Ammon's horn (tissue), 1 donor: ENCODE results near the gene MEGF11.
"Not testable (repeated sequence)": the region's sequence is repeated elsewhere in the genome, so short reads cannot be mapped to it uniquely, and the experiment has no call there.

ENCODE experiments used
- DNase-seq: peaks from one replicate; pipeline ENCODE4 v3.0.0-alpha.2; 2016; ENCODE audit warnings: low spot score

Gene MEGF11

DNA sequence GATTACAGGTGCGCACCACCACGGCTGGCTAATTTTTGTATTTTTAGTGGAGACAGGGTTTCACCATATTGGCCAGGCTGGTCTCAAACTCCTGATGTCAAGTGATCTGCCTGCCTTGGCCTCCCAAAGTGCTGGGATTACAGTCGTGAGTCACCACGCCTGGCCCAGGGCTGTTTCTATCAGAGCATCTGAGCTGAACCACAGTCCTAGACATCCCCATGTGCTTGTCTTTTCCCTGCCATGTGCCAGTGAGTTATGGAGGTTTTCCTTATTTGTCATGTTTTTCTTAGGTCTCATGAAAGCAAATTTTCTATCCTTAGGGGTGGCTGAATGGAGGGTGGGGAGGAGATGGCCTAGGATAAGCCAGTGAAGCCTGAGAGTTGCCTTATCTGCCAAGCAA, 250.4 kb downstream of the MEGF11 start:
- DNase-seq: not testable (repeated sequence)

- no peak for DNase-seq
Measured at GRCh38 chr15:66001717-66002426, 251.7 kb downstream of the MEGF11 start.

GRCh38 chr15:66001042-66001441, 252.5 kb downstream of the MEGF11 start:
- no peak for DNase-seq

DNA sequence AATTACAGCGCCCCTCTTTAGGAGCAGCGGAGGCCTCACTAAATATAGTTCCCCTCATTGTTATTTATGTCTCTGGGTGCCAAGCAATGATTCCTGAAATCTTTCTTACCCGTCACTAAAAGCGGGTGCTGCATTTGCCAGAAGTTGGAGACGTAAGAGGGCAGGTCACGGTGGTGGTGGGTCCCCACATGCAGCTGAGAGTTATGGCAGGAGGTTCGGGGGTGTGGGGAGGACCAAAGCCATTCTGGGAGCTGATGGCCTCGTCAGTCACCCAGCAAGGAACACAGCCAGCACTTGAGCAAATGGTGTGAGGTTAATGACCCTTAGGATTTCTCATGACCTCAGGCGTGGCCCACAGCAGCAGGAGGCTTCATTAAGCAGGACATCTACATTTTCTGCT, 255.1 kb downstream of the MEGF11 start:
- DNase-seq: no peak

GRCh38 chr15:65996901-65997300, 256.6 kb downstream of the MEGF11 start:
- DNase-seq: no peak

GRCh38 chr15:65994832-65995231, 258.7 kb downstream of the MEGF11 start:
- DNase-seq: no peak

DNA sequence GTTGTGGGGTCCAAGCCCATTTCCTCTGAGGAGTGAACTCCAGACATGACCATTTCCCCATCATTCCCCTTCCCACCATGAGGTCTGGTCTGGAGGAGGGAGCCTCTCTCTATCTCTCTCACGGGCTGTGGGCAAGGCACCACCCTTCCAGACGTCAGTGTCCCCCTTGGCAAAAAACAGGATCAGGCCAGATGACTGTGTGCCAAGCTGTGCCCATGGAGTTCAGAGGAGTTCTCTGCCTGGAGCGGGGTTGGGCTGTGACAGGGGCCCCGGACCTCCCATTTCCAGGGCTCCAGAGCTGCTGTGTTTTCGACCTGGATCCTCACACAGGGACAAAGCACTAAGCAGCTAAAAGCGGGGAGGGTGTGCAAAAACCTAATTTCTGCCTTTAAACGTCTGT, 259.8 kb downstream of the MEGF11 start:
- no peak for DNase-seq

- no peak for DNase-seq
Measured at GRCh38 chr15:65993236-65993635, 260.3 kb downstream of the MEGF11 start.

DNA sequence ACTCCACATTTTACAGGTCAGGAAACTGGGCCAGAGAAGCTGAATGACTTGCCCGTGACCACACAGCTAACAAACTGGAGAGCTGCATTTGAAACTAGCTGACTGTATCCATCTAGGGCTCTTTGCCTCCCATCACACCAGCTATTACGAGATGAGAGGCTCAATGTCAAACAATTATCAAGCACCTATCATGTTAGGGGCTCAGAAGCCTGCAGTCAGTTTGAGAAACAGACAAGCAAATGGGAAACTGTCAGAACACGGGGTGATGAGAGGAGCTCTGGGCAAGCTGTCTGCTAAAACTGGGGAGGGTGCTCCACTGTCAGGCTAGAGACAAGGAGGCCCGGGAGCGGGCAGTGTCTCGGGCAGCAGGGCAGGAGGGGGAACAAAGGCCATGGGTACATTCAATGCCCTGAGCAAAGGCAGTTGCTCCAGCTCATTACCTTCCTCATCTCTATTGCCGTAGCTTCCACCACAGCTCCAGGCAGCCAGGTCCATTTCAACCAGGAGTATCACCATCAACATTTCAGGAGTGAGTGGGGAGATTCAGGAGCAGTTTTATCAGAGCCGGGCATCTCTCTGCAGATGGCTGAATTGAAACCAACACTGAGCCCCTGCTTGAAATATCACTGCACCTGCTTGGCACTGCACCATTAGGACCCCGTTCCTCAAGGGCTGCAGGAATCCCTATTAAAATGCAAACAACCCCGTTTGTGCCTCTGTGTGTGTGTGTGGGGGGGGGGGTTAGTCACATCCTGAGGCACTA, 261.6 kb downstream of the MEGF11 start:
- no peak for DNase-seq

DNA sequence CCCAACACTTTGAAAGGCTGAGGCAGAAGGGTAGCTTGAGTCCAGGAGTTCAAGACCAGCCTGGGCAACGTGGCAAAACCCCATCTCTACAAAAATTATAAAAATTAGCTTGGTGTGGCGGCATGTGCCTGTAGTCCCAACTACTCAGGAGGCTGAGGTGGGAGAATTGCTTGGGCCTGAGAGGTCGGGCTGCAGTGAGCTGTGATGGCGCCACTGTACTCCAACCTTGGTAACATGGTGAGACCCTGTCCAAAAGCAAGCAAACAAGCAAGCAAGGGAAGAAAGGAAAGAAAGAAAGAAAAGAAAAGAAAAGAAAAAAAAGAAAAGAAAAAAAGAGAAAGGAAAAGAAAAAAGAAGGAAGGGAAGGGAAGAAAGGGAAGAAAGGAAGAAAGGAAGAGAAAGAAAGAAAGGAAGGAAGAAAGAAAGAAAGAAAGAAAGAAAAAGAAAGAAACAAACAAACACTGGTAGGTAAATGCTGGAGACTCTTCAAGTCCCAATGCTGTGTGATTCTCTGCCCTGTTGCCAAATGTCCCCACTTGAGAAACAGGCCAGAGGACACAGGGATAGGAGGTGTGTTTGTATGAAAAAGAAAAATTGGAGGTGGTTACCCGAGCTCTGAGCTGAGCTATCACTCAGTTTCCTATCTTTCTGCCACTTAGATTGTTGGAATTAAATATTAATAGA, 263.1 kb downstream of the MEGF11 start:
- DNase-seq: no peak

GRCh38 chr15:65987100-65987499, 266.4 kb downstream of the MEGF11 start:
- DNase-seq: no peak

DNA sequence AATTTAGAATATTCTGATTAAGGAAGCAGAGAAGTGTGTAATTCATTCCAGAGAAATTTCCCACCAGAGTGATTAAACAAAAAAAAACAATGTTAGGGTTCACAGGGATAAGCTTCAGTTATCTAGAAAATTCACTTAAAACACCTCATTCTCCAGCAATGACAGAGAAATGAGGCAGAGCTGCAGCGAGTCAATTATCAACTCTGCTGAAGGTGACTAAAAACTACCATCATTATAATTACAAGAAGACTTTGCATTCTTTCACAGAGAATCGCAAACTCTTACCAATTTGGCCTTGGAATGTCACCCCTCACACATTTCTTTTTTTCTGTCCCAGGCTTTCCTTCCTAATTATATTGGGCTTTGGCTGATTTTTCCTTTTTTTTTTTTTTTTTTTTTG, 267.1 kb downstream of the MEGF11 start:
- no peak for DNase-seq

DNA sequence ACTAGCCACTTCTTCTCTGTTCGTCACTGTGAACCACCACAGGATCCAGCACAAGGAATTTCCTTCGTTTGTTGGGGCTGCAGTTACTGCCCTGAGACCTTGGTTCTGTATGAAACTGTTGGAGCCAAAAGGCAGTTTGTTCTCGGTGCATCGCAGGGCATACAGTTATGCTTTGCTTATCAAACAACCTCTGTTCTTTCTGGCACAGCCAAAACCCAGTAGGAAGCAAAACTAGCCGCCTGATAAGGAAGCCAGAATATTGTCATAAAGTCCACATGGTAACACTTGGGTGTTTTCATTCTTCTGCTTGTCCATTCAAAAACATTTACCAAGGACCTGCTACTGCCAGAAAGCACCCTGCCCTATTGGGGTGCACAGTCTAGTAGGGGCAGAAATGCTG, 268.2 kb downstream of the MEGF11 start:
- no peak for DNase-seq

GRCh38 chr15:65982627-65983322, 270.8 kb downstream of the MEGF11 start:
- no peak for DNase-seq

DNA sequence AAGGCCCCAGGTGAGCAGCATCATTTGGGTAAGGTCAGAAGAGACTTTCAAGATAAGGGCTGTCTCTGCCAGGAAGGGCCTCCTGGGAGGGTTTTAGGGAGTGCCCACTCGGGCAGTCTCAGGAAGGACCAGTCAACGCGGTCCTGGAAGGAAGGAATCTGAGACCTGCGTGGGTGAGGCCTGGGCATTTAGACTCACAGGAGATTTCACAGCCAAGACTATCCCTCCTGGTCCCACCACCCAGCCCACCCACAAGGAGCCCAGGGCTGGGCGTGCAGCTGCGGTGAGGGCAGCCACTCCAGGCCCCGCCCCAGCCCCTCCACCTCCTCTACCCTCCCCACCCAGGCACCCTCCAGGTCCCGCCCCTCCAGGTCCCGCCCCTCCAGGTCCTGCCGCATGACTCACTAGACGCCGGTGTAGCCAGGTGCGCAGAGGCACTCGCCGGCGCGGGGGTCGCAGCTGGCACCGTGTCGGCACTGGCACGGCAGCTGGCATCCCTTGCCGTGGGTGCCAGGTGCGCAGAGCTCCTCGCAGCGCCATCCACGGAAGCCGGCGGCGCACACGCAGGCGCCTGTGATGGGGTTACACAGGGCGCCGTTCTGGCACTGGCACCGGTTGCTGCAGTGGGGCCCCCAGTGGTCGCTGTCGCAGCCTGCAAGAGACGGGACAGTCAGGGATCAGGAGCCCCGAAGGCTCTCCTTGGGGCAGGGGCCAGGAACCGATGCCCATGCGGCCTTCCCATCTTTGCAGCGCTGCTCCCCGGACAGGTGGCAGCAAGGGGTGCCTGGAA, 271.5 kb downstream of the MEGF11 start:
- no peak for DNase-seq

DNA sequence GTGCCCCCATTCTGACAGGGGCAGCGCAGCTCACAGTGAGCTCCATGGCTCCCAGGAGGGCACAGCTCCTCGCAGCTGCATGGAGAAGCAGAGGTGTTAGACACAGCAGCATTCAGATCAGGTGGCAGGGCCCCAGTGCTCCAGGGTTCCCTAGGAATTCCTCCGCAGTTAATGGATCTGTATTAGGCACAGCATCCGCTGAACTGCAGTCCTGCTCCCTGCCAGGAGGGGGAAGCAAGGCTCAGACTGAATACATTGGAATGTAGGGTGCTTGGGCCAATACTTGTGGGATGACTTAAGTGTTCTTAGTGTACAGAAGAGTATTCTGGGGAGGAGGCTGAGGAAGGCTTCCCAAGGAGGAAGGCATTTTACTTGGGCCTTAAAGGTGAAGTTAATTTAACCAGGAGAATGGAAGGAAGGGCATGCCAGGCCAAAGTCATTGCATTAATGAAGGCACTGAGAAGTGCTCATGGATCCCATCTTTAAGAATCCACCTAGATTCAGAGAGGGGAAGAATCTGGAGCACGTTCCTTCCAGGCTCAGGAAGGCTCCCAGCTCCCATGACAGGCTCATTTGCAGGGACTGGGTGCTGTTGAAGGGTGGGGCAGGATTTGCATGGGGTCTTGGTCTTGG, 272.6 kb downstream of the MEGF11 start:
- peak; percentile 63 for DNase-seq

GRCh38 chr15:65979837-65980236, 273.7 kb downstream of the MEGF11 start:
- no peak for DNase-seq

DNA sequence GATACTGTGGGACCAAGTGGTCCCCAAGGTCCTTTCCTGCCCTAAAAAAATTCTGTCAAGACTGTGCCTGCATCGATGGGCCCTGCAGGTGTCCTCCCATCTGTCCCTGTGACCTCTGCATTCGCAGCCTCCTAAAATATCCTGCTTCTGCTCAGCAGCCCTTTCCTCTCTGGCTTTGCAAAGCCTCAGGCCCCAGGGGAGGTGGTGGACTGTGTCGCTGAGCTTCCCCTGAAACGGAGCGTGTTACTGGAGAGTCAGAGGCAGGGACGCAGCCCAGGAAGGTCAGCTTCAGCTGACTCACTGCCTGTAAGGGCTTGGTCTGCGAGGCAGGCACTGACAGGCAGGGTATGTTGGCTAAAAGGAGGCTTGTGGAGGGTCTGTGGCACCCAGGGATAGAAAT, 274.2 kb downstream of the MEGF11 start:
- no peak for DNase-seq

DNA sequence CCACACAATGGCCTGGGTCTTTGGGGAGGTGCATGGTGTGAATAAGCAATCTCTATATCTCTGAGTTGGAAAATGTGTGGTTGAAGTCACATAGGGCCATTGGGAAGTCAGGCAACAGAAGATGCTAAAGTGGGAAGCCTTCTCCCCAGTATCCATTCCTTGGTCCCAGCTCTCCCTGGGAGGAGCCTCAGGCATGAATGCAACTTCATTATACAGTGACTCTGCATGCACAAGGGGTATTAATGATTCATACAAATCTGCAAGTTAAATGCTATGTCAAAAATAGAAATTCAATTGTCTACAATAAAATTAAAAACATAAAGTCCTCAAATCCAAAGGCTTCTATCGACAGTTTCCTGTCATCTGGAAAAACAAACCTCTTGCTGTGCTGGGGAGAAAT, 275.4 kb downstream of the MEGF11 start:
- no peak for DNase-seq

- DNase-seq: not testable (repeated sequence)
Measured at GRCh38 chr15:65976196-65976595, 277.4 kb downstream of the MEGF11 start.

DNA sequence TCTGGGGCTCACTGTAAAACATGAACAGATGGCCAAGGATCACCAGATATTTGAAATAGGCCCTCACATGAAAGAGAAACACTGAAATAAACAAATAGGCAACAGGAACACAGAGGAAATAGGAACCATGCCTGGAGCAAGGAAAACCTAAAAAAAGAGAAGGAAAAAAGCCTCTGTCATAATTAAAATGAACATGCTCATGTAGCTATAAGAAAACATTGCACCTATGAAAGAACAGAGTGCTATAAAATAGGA, 281.9 kb downstream of the MEGF11 start:
- no peak for DNase-seq
